Stimulated activated CD4-positive, alpha-beta T cell treated with anti-CD3 and anti-CD28 coated beads, TNF-alpha, amount 100 ng/mL, for 48 hours (primary cell): ENCODE measurements around the gene IQGAP3.

ENCODE experiments used
- DNase-seq, 3 donors: peaks; one replicate each; pipeline ENCODE4 v3.0.0-alpha.2; 2020; ENCODE audit warnings: low read depth in 3 of 3

Gene IQGAP3

GRCh38 chr1:156539818-156540355 is 32.5 kb downstream of the IQGAP3 start:
- no peak for DNase-seq

GRCh38 chr1:156538711-156539440 is 33.5 kb downstream of the IQGAP3 start:
- DNase-seq, result no peak

DNA sequence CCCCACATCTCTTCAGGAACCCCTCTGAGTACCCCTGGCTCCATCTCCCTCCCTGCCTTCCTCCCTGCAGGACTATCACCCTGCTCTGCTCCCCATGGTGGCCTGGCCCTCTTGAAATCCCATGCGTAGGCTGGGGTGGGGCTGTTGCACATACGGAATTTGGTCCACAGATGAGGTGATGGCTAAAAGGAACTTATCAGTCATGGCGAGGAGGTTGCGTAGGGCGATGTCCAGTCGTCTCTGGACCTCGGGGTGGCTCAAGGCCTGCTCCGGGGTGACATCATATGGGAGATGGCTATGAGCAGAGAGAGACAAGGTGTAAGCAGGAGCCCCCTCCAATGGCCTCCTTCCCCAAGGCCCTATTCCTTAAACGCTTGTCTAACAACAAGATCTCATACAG is 35.3 kb downstream of the IQGAP3 start:
- DNase-seq, result no peak

DNA sequence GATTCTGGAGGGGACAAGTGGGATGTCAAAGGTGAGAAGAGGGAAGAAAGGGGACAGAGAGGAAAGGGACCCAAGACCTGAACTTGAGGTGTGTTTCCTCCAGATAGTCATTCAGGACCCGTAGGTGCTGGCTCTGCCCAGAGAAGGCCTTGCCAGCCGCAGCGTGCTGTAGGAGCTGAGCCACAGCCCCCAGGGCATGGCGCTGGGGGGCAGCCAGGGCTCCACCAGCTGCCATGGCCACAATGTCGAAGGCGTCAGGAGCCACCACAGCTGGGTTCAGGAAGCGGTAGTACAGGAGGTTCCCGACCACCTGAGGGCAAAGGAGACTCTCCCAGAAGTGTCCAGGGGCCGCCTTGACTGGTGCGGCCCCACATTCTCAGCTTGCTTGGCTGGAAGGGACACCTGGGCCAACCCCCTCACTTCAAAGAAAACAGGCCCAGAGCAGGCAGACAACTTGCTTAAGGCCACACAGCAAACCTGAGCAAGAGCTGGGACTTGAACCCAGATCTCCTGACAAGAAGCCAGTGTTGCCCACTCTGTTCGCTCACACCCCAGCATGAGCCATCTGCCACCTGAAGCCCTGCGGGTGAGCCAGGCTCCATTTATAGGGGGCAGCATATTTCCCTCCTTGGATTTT is 37.8 kb downstream of the IQGAP3 start:
- no peak for DNase-seq

DNA sequence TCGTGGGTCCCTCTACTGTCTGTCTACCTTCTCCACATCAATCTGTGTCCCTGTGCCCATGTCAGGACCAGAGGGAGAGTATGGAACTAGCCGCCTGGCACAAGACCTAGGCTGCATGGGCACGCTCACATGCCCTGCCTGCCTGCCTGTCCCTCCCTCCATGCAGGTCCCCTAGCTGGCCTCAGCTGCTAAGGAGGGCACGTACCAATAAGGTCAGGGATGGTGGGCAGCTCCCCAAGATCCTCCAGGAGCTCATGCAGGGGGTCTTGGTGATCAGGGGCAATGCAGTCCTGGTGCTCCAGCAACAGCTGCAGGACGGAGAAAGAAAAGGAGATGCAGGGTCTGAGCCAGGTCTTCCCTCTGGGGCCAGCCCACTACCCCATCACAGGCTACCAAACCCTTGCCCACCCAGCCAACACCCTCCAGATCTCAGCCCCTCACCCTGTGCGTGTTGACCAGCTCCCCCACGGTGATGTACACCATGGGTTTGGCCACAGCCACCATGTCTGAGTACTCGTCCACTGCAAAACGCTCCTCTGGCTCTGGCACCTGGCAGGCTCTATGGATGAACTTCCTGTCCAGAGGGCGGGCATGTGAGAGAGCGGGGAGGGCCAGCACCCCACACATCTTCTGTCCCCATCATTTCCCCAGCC is 38.7 kb downstream of the IQGAP3 start:
- DNase-seq, result no peak

GRCh38 chr1:156532374-156532773 is 40.0 kb downstream of the IQGAP3 start:
- DNase-seq, result no peak

- no peak for DNase-seq
These were observed 42.4 kb downstream of the IQGAP3 start for GRCh38 chr1:156530006-156530405.

DNA sequence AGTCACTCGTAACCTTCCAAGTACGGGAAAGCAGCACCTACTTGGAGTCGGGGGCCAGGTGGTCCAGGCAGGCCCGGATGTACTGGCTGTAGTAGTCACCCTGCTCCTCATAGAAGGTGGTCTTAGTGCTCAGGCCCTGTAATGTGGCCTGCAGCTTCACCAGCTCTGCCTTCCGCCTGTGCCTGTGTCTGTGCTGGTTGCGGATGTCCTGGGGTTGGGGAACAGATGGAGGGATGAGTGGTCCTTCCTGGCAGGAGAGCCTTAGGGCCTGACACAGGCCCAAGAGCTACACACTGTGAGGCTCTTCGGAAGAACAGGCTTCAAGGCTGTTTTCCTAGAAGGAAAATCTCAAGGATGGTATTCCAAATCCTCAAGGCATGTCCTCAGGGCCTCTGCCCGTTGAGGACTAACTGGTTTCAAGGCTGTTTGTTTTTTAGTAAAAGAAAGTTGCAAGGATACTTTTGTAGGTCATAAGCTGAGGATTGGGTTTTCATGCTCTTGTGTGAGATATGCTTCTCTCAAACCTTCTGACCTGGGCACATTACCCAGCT is 43.4 kb downstream of the IQGAP3 start:
- no peak for DNase-seq

GRCh38 chr1:156528231-156528630 is 44.1 kb downstream of the IQGAP3 start:
- no peak for DNase-seq

DNA sequence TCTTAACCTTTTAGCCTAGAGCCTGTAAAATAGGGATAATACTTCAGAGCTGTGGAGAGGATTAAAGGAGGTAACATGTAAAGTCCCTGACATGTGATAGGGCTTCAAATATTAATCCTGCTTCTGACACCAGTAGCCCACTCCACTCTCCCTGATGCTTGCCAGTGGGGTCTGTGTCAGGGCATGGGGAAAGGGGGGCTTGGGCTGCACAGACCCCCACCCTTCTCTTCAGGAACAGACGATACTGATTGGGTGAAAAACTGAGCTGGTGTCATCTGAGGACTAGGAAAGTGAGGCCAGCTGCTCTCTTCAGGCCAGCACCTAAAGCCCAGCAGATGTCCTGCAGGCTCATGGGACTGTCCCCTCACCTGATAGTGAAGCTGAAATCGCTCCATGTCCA is 44.8 kb downstream of the IQGAP3 start:
- DNase-seq, result no peak

DNA sequence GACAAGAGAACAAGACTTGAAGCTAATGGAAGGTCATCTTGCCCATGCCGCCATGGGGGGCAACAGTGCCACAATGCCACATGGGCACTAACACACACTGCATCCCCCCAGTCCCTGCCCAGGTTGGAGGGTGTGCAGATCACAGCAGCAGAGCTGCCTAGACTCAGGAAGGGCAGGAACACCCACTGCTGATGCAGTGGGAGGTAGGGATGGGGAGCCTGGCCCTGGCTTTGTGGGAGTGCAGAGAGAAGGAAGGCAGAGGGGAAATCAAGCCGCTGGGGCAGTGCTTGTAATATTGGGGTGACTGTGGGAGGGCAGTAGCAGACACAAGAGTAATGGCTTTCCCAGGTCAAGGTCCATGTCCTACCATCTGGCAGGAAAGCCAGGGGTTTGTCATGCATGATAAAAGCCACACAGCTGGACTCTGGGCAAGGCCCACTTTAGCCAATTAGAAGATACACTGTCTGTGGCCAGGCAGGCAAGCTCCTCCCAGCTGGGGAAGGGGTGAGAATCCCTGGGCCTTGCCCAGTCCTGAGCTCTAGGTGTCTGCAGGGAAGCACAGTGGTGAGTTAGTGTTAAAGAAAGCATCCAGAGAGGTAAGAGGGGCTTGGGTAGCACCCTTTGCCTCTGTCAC is 46.4 kb downstream of the IQGAP3 start:
- no peak for DNase-seq

GRCh38 chr1:156525071-156525501 is 47.3 kb downstream of the IQGAP3 start:
- DNase-seq, result no peak

- no peak for DNase-seq
These were observed 47.9 kb downstream of the IQGAP3 start for GRCh38 chr1:156524481-156524869.

- no peak for DNase-seq
These were observed 48.4 kb downstream of the IQGAP3 start for GRCh38 chr1:156523801-156524480.

DNA sequence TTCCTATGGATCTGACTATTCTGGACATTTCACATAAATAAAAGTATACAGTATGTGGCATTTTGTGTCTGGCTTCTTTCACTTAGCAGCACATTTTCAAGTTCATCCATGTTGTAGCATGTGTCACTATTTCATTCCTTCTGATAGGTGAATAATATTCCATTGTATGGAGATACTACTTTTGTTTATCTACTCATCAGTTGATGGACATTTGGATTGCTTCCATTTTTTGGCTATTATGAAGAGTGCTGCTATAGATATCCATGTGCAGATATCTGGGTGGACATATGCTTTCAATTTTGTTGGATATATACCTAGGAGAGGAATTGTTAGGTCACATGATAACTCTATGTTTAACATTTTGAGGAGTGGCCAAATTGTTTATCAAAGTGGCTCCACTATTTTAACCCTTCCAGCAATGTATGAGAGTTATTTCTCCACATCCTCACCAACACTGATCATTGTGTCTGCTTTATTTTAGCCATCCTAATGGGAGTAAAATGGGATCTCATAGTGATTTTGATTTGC is 49.9 kb downstream of the IQGAP3 start:
- no peak for DNase-seq

GRCh38 chr1:156517748-156518147 is 54.6 kb downstream of the IQGAP3 start:
- DNase-seq, result no peak

GRCh38 chr1:156516821-156517220 is 55.5 kb downstream of the IQGAP3 start:
- no peak for DNase-seq

DNA sequence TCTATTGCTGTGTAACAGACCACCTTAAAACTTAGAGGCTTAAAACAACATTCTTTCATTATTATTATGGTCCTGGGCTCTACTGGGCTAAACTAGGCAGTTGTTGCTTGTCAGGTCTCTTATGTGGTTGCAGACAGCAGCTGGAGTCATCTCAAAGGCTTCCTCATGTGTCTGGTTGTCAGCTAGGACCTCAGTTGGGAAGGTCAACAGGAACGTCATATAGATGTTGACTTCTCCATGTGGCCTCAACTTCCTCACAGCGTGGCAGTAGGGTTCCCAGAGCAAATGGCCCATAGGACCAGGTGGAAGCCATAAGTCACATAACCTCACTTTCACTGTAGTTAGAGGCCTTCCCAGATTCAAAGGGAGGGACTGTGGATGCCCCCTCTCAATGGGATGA is 56.4 kb downstream of the IQGAP3 start:
- no peak for DNase-seq

- DNase-seq, result no peak
These were observed 59.2 kb downstream of the IQGAP3 start for GRCh38 chr1:156513185-156513584.

GRCh38 chr1:156511644-156512043 is 60.7 kb downstream of the IQGAP3 start:
- DNase-seq, result no peak

DNA sequence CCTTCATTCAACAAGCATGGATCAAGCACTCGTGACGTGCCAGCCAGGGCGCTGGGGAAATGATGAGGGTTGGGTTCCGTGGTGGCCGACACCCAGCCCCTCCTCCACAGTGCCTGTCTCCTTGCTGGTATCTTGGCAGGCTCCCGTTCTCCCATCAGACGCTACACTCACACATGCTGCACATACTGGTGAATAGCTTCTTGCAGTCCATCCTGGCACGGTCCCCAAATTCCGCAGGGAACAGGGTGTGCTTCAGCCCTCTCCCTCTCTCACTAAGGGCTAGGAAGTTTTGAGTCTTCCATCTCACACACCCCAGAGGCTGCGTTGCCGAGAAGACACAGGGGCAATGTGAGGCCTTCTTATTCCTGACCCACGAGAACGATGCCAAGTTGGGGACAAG is 61.7 kb downstream of the IQGAP3 start:
- no peak for DNase-seq
